ENCODE data around the gene IQUB. TPM values are rescaled to one million over a fixed set of nuclear protein-coding genes. Genes with fewer than 3 reads are reported as not detected.

The IQUB gene
- total and polyA plus RNA-seq, 2 donors (not counting 3 experiments of a cell fraction or from before 2014, with no cell fraction given): 0.01 TPM; not detected in 1

DNA sequence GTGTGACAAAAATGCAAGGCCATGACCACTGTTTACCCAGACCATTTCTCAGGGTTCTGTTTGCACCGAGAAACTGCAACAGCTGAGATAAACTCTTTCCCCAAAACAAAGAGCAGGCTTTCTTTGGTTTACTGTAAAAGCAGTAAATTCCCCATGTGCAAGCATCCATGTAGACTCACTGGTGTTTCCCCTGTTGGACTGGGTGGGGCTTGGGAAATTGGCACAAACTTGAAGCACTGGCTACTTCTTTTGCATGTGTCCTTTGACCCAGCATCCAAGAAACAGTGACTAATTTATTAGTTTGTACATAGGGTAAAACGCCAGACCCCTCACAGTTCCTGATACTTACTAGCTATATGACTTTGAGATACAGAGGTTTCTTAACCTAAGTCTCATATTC, 12.3 kb downstream of the IQUB start:
- FAIRE-seq (no peak), DNase-seq (ENCODE audit: low read depth, low spot score) (no peak)
- BruUV-seq (replicated peaks): no TSS peak
- ChIA-PET CTCF (no interaction called here), POLR2A (no interaction called here)
- dilution Hi-C loops (cut with MboI; ENCODE audit: extremely low pct_ligation_motif_present, low sequenced_read_pairs): no loop called here
- Histone ChIP-seq H3K4me2 (ENCODE audit: insufficient read depth, low read length) (no peak overlapping the region), H3K27ac (ENCODE audit: insufficient read depth, low read depth, low read length) (no peak overlapping the region), H3K36me3 (ENCODE audit: control insufficient read depth in 2 of 2, extremely low read depth in 1 of 2, insufficient read depth in 2 of 2, low read length in 2 of 2) (no peaks in the 10 kb centered on the region), H2AFZ (ENCODE audit: low read depth, low read length) (no peak overlapping the region), H3K4me3 (replicated peaks in 1 of 3; ENCODE audit: insufficient read depth in 1 of 3, low read depth in 1 of 3, low read length in 3 of 3) (no peak overlapping the region), H3K27me3 (ENCODE audit: control insufficient read depth in 2 of 2, insufficient read depth in 2 of 2, low read length in 2 of 2) (no peaks in the 10 kb centered on the region), H3K9me3 (replicated peaks; ENCODE audit: control insufficient read depth, insufficient read depth, low read length) (no peaks in the 10 kb centered on the region), H4K20me1 (replicated peaks; ENCODE audit: control insufficient read depth, extremely low read depth, insufficient read depth, low read length) (no peaks in the 10 kb centered on the region), H3K79me2 (ENCODE audit: control insufficient read depth, insufficient read depth, low read length) (no peaks in the 10 kb centered on the region), H3K4me1 (ENCODE audit: control insufficient read depth, extremely low read depth, insufficient read depth, low read length) (no peaks in the 10 kb centered on the region), H3K9ac (replicated peaks; ENCODE audit: extremely low read depth, insufficient read depth, low read length) (no peak overlapping the region), H3K9me1 (replicated peaks; ENCODE audit: control insufficient read depth, extremely low read depth, insufficient read depth, low read length) (no peaks in the 10 kb centered on the region)
- TF ChIP-seq GATA2 (IDR thresholded peaks at IDR 0.05; ENCODE audit: insufficient read depth, insufficient read length, low read depth, low read length): no peak
- TF ChIP-seq JUN (IDR thresholded peaks at IDR 0.05; ENCODE audit: borderline replicate concordance, insufficient read depth, insufficient read length, low read depth): no peak
- no peak for TF ChIP-seq MAX (IDR thresholded peaks at IDR 0.05; ENCODE audit: insufficient read depth, insufficient read length)
- no peak for TF ChIP-seq CTCF (IDR thresholded peaks at IDR 0.05; ENCODE audit: extremely low read depth in 1 of 2, insufficient read depth in 1 of 2, low read depth in 1 of 2, low read length in 2 of 2)
- TF ChIP-seq POLR2AphosphoS5 (IDR thresholded peaks at IDR 0.05; ENCODE audit: insufficient read depth, low read depth, low read length): no peak
- TF ChIP-seq FOS (IDR thresholded peaks at IDR 0.05; ENCODE audit: borderline replicate concordance, insufficient read depth, low read length): no peak
- no peak for TF ChIP-seq EZH2 (IDR thresholded peaks at IDR 0.05; ENCODE audit: borderline replicate concordance, low read depth, low read length, severe bottlenecking)
- TF ChIP-seq POLR2A (IDR thresholded peaks at IDR 0.05; ENCODE audit: low read depth, low read length): no peak
- TF ChIP-seq MYC (IDR thresholded peaks at IDR 0.05; ENCODE audit: low read depth, low read length): no peak
- intact Hi-C loops (cut with micrococcal nuclease): no loop called here

Data from endothelial cell of umbilical vein (primary cell).